NCI-H1105 treated with DMSO at 0.1 percent for 48 hours (cell line): ENCODE results near the gene JARID2.

Source experiments
- DNase-seq: peaks from one replicate; lab custom pipeline; 2025; lab: John Stamatoyannopoulos, UW

The JARID2 gene

GRCh38 chr6:15547400-15547799 is 301.5 kb downstream of the JARID2 start:
- no peak for DNase-seq

- no peak for DNase-seq
Observed at GRCh38 chr6:15549371-15549770, 303.5 kb downstream of the JARID2 start.

- no peak for DNase-seq
Observed at GRCh38 chr6:15550546-15551123, 304.8 kb downstream of the JARID2 start.

GRCh38 chr6:15551262-15551661 is 305.4 kb downstream of the JARID2 start:
- DNase-seq: no peak

GRCh38 chr6:15551798-15552197 is 305.9 kb downstream of the JARID2 start:
- no peak for DNase-seq

GRCh38 chr6:15553031-15553430 is 307.2 kb downstream of the JARID2 start:
- no peak for DNase-seq

- DNase-seq: no peak
Observed at GRCh38 chr6:15553736-15554294, 307.9 kb downstream of the JARID2 start.

- DNase-seq: no peak
Observed at GRCh38 chr6:15554728-15555100, 308.8 kb downstream of the JARID2 start.

GRCh38 chr6:15555101-15556038 is 309.5 kb downstream of the JARID2 start:
- no peak for DNase-seq

- DNase-seq: no peak
Observed at GRCh38 chr6:15556711-15557110, 310.8 kb downstream of the JARID2 start.

GRCh38 chr6:15557174-15557573 is 311.3 kb downstream of the JARID2 start:
- DNase-seq: no peak

GRCh38 chr6:15560713-15561112 is 314.8 kb downstream of the JARID2 start:
- no peak for DNase-seq

- DNase-seq: no peak
Observed at GRCh38 chr6:15561447-15562199, 315.8 kb downstream of the JARID2 start.

GRCh38 chr6:15562977-15563376 is 317.1 kb downstream of the JARID2 start:
- DNase-seq: no peak

- DNase-seq: no peak
Observed at GRCh38 chr6:15569035-15569995, 323.4 kb downstream of the JARID2 start.

GRCh38 chr6:15570171-15570570 is 324.3 kb downstream of the JARID2 start:
- DNase-seq: no peak
